AG04449 (cell line): ENCODE measurements around the gene ESPNL.
"Not testable (repeated sequence)": the region's sequence is repeated elsewhere in the genome, so short reads cannot be mapped to it uniquely, and the experiment has no call there.

Source experiments
- CTCF ChIA-PET: fragments of 350-600 bp; formaldehyde crosslinking; extraction: SDS; loops from one replicate; lab custom pipeline; 2021; ENCODE audit warnings: antibody characterized with exemption; lab: Yijun Ruan, JAX
- POLR2A ChIA-PET: fragments of 400-600, 350-600 bp; formaldehyde crosslinking; extraction: SDS; loops from one replicate; lab custom pipeline; 2020; ENCODE audit warnings: antibody characterized with exemption, inconsistent platforms; lab: Yijun Ruan, JAX
- DNase-seq: peaks from one replicate; pipeline ENCODE4 v3.0.0-alpha.2; 2010; ENCODE audit warnings: low read depth, low spot score
- H3K4me3 ChIP-seq: 2 replicates; pipeline ENCODE4 v1.5.1; 2011; ENCODE audit warnings: low read depth, mild to moderate bottlenecking, control low read depth, low read length
- CTCF ChIP-seq: IDR thresholded peaks from one replicate; pipeline ENCODE4 v1.5.1; 2011; ENCODE audit warnings: mild to moderate bottlenecking, moderate library complexity, low read length, control low read depth, inconsistent platforms; ENCODE audit not compliant: insufficient read depth; ENCODE audit errors: missing control alignments

Gene ESPNL

GRCh38 chr2:238066218-238066617, 33.9 kb upstream of the ESPNL start:
- CTCF ChIA-PET = no interaction called here
- POLR2A ChIA-PET = no interaction called here
- no peak for TF ChIP-seq CTCF
- H3K4me3 ChIP-seq = no peak overlapping the region
- DNase-seq = no peak

- DNase-seq, H3K4me3 ChIP-seq, CTCF ChIA-PET, POLR2A ChIA-PET: not testable (repeated sequence)
Measured at GRCh38 chr2:238066718-238067117, 33.4 kb upstream of the ESPNL start.

- DNase-seq = no peak
- TF ChIP-seq CTCF = no peak
- ChIA-PET CTCF (no interaction called here), POLR2A (interaction anchor here (0.7 kb wide), 1 partner anchor 8 kb away, joined by 4 read pairs; no protein-coding TSS in a partner anchor)
- no peak overlapping the region for H3K4me3 ChIP-seq
Measured at GRCh38 chr2:238067939-238068338, 32.2 kb upstream of the ESPNL start.

GRCh38 chr2:238069021-238069709, 31.0 kb upstream of the ESPNL start:
- CTCF ChIA-PET = no interaction called here
- DNase-seq = no peak
- POLR2A ChIA-PET = no interaction called here
- no peak for TF ChIP-seq CTCF
- no peak overlapping the region for H3K4me3 ChIP-seq

- ChIA-PET CTCF (no interaction called here), POLR2A (no interaction called here)
- no peak overlapping the region for H3K4me3 ChIP-seq
- DNase-seq = no peak
- no peak for TF ChIP-seq CTCF
Measured at GRCh38 chr2:238069877-238070276, 30.3 kb upstream of the ESPNL start.

GRCh38 chr2:238075397-238075796, 24.7 kb upstream of the ESPNL start:
- no peak for TF ChIP-seq CTCF
- no peak overlapping the region for H3K4me3 ChIP-seq
- DNase-seq = no peak
- POLR2A ChIA-PET = no interaction called here
- CTCF ChIA-PET = interaction anchor here (1.2 kb wide), 1 partner anchor 151 kb away, joined by 3 read pairs; no protein-coding TSS in a partner anchor

GRCh38 chr2:238077292-238077691, 22.8 kb upstream of the ESPNL start:
- DNase-seq = no peak
- no peak overlapping the region for H3K4me3 ChIP-seq
- TF ChIP-seq CTCF = no peak
- POLR2A ChIA-PET = no interaction called here
- CTCF ChIA-PET = no interaction called here
